Psoas muscle (tissue), 8 donors: ENCODE measurements around the gene RHOC. TPM values are rescaled to one million over a fixed set of nuclear protein-coding genes. Genes with fewer than 3 reads are reported as not detected.
A peak's percentile ranks its signal among the peaks of the same experiment; 100 is the strongest.

Source experiments
- ATAC-seq, 4 donors: fragments of 200-7000 bp; cut with Tn5 transposase; one replicate each; pipeline ENCODE4 v1.9.1; 2020; ENCODE audit warnings: moderate library complexity in 3 of 4, mild to moderate bottlenecking in 2 of 4
- DNase-seq, 2 donors: peaks; one replicate each; pipeline ENCODE4 v3.0.0-alpha.2; 2020
- H3K27ac ChIP-seq: fragments of 200-600 bp; one replicate; pipeline ENCODE4 v1.8.0; 2022
- H3K27me3 ChIP-seq, 3 donors: fragments of 200-600 bp in 1 of 3; one replicate each; pipeline versions ENCODE4 v1.6.1 to v1.8.0; 2013 to 2022; ENCODE audit warnings: low read length in 2 of 3, mild to moderate bottlenecking in 2 of 3, moderate library complexity in 1 of 3; ENCODE audit not compliant: insufficient read depth in 3 of 3
- H3K36me3 ChIP-seq, 2 donors: fragments of 200-600 bp in 1 of 2; one replicate each; pipeline versions ENCODE4 v1.6.1 to v1.8.0; 2013 to 2022; ENCODE audit warnings: low read depth in 1 of 2, mild to moderate bottlenecking in 1 of 2, moderate library complexity in 1 of 2; ENCODE audit not compliant: insufficient read depth in 1 of 2
- H3K4me1 ChIP-seq: fragments of 200-600 bp; one replicate; pipeline ENCODE4 v1.8.0; 2022
- H3K4me3 ChIP-seq: fragments of 200-600 bp; one replicate; pipeline ENCODE4 v1.8.0; 2022; ENCODE audit warnings: mild to moderate bottlenecking
- H3K9me3 ChIP-seq: fragments of 200-600 bp; one replicate; pipeline ENCODE4 v1.8.0; 2022
- WGBS, 3 donors: extraction: QIAGEN DNeasy Blood & Tissue Kit; methylation state at CpG; one replicate each; pipeline versions ENCODE4 v1.1.6 to v1.1.7; 2013; 5-methylcytosine and 5-hydroxymethylcytosine counted together
- intact Hi-C, 2 donors: fragments of 100-400 bp; cut with DNase I; formaldehyde crosslinking; loops; one replicate each; pipeline versions ENCODE4 v1.11.0 to v1.14.2; 2022
- polyA plus RNA-seq, 3 donors: library from polyadenylated mRNA; stranded (reverse); fragments of 200-250 nt; gene quantifications; one replicate each; pipeline ENCODE4 v1.2.3, GENCODE V29; 2013
- total RNA-seq, 4 donors: library from RNA; stranded (reverse); fragmentation: NEBNext Ultra II Directional in 2 of 4; extraction: Animal tissue kit (Norgen Biotek cat#: 25700) in 2 of 4; gene quantifications; one replicate each; pipeline versions ENCODE4 v1.2.1 to v1.2.4, GENCODE V29; 2021 to 2023
- TF ChIP-seq, protein P1 (sequence below): fragments of 200-600 bp; IDR thresholded peaks from one replicate; pipeline ENCODE4 v1.8.0; 2022; ENCODE audit warnings: antibody characterized with exemption
- donor health status: healthy with polysubstance abuse.
- donor health status: DM: no; HTN: no; CAD: no; lungs with moderate emphysema.
- donor health status: Bipolar disorder and iron deficiency.
- donor health status: healthy.
- donor health status: DM: yes; HTN: yes; CAD: no.
- donor health status: DM: no; HTN: no; CAD: no.
- donor health status: DM: no; HTN: no; CAD: no.
- donor health status: DM: yes; HTN: yes; CAD: no.

RHOC gene
- total and polyA plus RNA-seq, 7 donors, result 39.1 to 89.7 (median 76.9) TPM

DNA sequence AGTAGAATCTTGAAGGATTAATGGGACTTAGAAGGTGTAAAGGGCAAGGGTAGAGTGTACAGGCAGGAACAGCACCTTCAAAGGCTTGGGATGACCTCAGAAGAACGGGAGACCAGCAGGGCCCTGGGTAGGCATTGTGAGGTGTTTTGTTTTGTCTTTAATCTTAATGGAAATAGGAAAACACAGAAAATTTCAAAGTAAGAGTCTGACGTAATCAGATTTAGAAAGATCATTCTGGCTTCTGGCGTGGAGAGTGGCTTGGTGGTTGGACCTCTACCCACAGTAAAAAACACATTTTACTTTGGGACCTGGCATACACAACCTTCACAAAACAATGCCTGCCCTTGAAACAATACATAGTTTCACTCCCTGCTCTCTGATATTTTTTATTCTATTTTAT lies 28.3 kb downstream of the RHOC start:
- H3K9me3 ChIP-seq, result no peaks in the 10 kb centered on the region
- no peak for ATAC-seq
- no peak for DNase-seq
- H3K4me3 ChIP-seq, result no peak overlapping the region
- intact Hi-C loops, result no loop called here
- H3K27ac ChIP-seq, result no peak overlapping the region
- WGBS, 3 donors, result 63 to 79% (median 75%) methylated on average over 3 of the region's 3 CpGs
- H3K4me1 ChIP-seq, result peaks cover 6% of the 10 kb centered on the region
- no peaks in the 10 kb centered on the region for H3K36me3 ChIP-seq
- no peaks in the 10 kb centered on the region for H3K27me3 ChIP-seq
- TF ChIP-seq, protein P1, sequence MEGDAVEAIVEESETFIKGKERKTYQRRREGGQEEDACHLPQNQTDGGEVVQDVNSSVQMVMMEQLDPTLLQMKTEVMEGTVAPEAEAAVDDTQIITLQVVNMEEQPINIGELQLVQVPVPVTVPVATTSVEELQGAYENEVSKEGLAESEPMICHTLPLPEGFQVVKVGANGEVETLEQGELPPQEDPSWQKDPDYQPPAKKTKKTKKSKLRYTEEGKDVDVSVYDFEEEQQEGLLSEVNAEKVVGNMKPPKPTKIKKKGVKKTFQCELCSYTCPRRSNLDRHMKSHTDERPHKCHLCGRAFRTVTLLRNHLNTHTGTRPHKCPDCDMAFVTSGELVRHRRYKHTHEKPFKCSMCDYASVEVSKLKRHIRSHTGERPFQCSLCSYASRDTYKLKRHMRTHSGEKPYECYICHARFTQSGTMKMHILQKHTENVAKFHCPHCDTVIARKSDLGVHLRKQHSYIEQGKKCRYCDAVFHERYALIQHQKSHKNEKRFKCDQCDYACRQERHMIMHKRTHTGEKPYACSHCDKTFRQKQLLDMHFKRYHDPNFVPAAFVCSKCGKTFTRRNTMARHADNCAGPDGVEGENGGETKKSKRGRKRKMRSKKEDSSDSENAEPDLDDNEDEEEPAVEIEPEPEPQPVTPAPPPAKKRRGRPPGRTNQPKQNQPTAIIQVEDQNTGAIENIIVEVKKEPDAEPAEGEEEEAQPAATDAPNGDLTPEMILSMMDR, result no peak

DNA sequence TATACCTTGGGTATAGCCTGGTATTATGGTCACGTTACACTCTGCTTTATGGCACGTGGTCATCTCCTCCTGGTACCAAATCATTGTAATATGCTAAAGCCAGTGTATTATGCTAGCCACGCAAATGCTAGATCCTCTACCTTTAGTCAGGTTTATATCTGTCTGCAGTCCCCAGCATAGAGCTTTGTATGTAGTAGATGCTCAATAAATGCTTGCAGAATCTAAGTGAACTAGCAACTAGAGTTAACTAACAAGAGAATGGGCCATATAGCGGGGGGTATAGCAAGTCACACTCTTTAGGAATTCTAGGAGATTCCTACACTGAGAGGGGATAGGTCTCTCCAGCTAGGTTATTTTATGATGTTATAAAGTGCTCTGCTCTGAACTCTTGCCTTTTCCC lies 29.4 kb downstream of the RHOC start:
- ATAC-seq (no peak), DNase-seq (no peak)
- intact Hi-C loops, result no loop called here
- peaks cover 7% of the 10 kb centered on the region for H3K4me1 ChIP-seq
- H3K36me3 ChIP-seq, result no peaks in the 10 kb centered on the region
- H3K9me3 ChIP-seq, result no peaks in the 10 kb centered on the region
- H3K27me3 ChIP-seq, result no peaks in the 10 kb centered on the region
- no peak overlapping the region for H3K27ac ChIP-seq
- no peak overlapping the region for H3K4me3 ChIP-seq
- TF ChIP-seq, protein P1, result no peak
- WGBS, 3 donors, result 96 to 99% (median 98%) methylated on average over 4 of the region's 4 CpGs

DNA sequence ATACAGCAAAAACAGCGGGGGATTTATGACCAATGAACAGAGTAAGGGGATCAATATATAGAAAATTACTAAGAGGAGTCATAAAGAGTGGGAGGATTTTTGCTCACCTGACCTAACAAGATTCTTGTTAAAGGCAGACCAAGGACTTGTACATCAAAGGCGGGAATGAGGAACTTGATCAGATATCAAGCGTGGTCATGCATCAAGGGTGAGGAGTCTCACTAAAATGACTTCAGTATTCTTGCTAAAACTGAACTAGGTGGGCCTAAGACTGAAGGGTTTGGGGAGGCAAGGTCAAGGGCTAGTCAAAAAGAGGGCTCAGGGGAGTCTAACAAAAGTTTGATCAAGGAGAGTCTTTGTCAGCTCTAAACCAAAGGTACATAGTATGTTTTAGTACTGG lies 30.4 kb downstream of the RHOC start:
- no peak overlapping the region for H3K4me3 ChIP-seq
- no peak overlapping the region for H3K27ac ChIP-seq
- intact Hi-C loops, result no loop called here
- no peaks in the 10 kb centered on the region for H3K27me3 ChIP-seq
- ATAC-seq (no peak), DNase-seq (no peak)
- TF ChIP-seq, protein P1, result no peak
- WGBS, 3 donors, result 96 to 98% (median 96%) methylated on average over 3 of the region's 3 CpGs
- H3K4me1 ChIP-seq, result peaks cover 7% of the 10 kb centered on the region
- H3K9me3 ChIP-seq, result no peaks in the 10 kb centered on the region
- H3K36me3 ChIP-seq, result peaks cover 2 to 6% of the 10 kb centered on the region in 2 donors

DNA sequence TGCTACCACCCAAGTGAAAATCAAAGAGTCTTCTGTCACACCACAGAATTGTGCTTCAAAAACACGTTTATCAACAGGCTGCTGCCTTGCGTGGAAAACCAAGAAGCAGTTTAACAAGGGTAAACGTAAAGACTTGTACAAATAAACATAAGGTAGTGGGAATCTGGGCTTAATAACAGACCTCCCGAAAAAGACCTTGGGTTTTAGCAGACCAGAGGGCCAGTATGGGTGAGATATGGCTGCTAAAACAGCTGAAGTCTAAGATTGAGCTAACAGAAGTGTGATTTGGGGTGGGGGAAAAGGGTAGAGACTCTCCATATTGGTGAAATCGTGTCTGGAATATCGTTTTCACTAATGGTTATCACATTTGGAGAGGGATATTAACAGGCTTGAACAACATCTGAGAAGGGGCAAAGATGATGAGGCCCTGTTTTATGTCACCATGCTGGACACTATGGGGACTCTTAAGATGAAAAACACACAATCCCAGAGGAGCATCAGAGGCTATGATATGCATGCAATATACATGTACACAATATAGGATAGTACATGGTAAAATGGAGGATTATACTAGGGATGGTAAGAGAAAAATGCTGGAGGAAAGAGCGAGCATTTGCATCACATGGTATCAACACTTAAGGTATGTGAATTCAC lies 31.1 kb downstream of the RHOC start:
- H3K36me3 ChIP-seq, result peaks cover 2 to 13% of the 10 kb centered on the region in 2 donors
- H3K27me3 ChIP-seq, result no peaks in the 10 kb centered on the region
- 43 to 58% (median 47%) methylated on average over 7 of the region's 7 CpGs for WGBS, 3 donors
- intact Hi-C loops, result loop anchor here in 1 of 2 donors (2.0 kb wide), 3 partner anchors 23 to 51 kb away; partner anchors contain the start of gene RHOC
- TF ChIP-seq, protein P1, result no peak
- peak overlapping the region; percentile 76 for H3K27ac ChIP-seq
- no peaks in the 10 kb centered on the region for H3K9me3 ChIP-seq
- ATAC-seq (no peak), DNase-seq (no peak)
- H3K4me1 ChIP-seq, result peaks cover 7% of the 10 kb centered on the region
- peak overlapping the region; percentile 83 for H3K4me3 ChIP-seq
